GM21576 (cell line): Measurements from ENCODE around the gene KCNJ8.
"Not testable (repeated sequence)": the region's sequence is repeated elsewhere in the genome, so short reads cannot be mapped to it uniquely, and the experiment has no call there.

Experiments used
- ATAC-seq: cut with Tn5 transposase; IDR thresholded peaks from one replicate; pipeline ENCODE4 v1.9.1; 2021; ENCODE audit warnings: mild to moderate bottlenecking, moderate library complexity; ENCODE audit not compliant: unreplicated experiment

The KCNJ8 gene

GRCh38 chr12:21774358-21775132 lies at the start of gene KCNJ8:
TSS of gene KCNJ8 (minus strand) at chr12:21774706. CDS start at chr12:21773616, 1,090 bp downstream.
- no peak for ATAC-seq

GRCh38 chr12:21823581-21823980 lies 49.1 kb upstream of the KCNJ8 start:
- ATAC-seq, result no peak

GRCh38 chr12:21819678-21820077 lies 45.2 kb upstream of the KCNJ8 start:
- no peak for ATAC-seq

- ATAC-seq, result no peak
Measured at GRCh38 chr12:21819236-21819635, 44.7 kb upstream of the KCNJ8 start.

- ATAC-seq, result no peak
Measured at GRCh38 chr12:21818627-21819026, 44.1 kb upstream of the KCNJ8 start.

- ATAC-seq, result no peak
Measured at GRCh38 chr12:21815306-21816062, 41.0 kb upstream of the KCNJ8 start.

GRCh38 chr12:21814814-21815213 lies 40.3 kb upstream of the KCNJ8 start:
- ATAC-seq, result no peak

GRCh38 chr12:21814327-21814726 lies 39.8 kb upstream of the KCNJ8 start:
- ATAC-seq, result no peak

GRCh38 chr12:21813751-21814150 lies 39.2 kb upstream of the KCNJ8 start:
- no peak for ATAC-seq

- ATAC-seq, result no peak
Measured at GRCh38 chr12:21813125-21813524, 38.6 kb upstream of the KCNJ8 start.

GRCh38 chr12:21812340-21812739 lies 37.8 kb upstream of the KCNJ8 start:
- not testable (repeated sequence) for ATAC-seq

- no peak for ATAC-seq
Measured at GRCh38 chr12:21809100-21809499, 34.6 kb upstream of the KCNJ8 start.

- no peak for ATAC-seq
Measured at GRCh38 chr12:21806255-21806654, 31.7 kb upstream of the KCNJ8 start.

GRCh38 chr12:21801522-21802288 lies 27.2 kb upstream of the KCNJ8 start:
- ATAC-seq, result no peak

- ATAC-seq, result no peak
Measured at GRCh38 chr12:21800011-21800410, 25.5 kb upstream of the KCNJ8 start.

- ATAC-seq, result no peak
Measured at GRCh38 chr12:21797539-21797938, 23.0 kb upstream of the KCNJ8 start.

GRCh38 chr12:21795648-21796328 lies 21.3 kb upstream of the KCNJ8 start:
- no peak for ATAC-seq

GRCh38 chr12:21794807-21795595 lies 20.5 kb upstream of the KCNJ8 start:
- not testable (repeated sequence) for ATAC-seq

GRCh38 chr12:21789687-21790086 lies 15.2 kb upstream of the KCNJ8 start:
- not testable (repeated sequence) for ATAC-seq
